Gastroesophageal sphincter (tissue), 3 donors: ENCODE measurements around the gene CREBBP.

Experiments
- POLR2AphosphoS5 ChIP-seq: sonication (generic); formaldehyde crosslinking; IDR thresholded peaks from one replicate; pipeline ENCODE4 v1.6.1; 2017; ENCODE audit warnings: antibody characterized with exemption
- TF ChIP-seq, protein P1 (sequence below), 4 experiments: fragments of 200-600 bp in 2 of 4; fragments of 450-650 bp in 2 of 4; sonication (generic) in 1 of 4; IDR thresholded peaks; one replicate each; pipeline ENCODE4 v1.5.1; 2017 to 2019; ENCODE audit warnings: antibody characterized with exemption in 4 of 4, mild to moderate bottlenecking in 2 of 4, moderate library complexity in 2 of 4

- TF ChIP-seq, protein P1, sequence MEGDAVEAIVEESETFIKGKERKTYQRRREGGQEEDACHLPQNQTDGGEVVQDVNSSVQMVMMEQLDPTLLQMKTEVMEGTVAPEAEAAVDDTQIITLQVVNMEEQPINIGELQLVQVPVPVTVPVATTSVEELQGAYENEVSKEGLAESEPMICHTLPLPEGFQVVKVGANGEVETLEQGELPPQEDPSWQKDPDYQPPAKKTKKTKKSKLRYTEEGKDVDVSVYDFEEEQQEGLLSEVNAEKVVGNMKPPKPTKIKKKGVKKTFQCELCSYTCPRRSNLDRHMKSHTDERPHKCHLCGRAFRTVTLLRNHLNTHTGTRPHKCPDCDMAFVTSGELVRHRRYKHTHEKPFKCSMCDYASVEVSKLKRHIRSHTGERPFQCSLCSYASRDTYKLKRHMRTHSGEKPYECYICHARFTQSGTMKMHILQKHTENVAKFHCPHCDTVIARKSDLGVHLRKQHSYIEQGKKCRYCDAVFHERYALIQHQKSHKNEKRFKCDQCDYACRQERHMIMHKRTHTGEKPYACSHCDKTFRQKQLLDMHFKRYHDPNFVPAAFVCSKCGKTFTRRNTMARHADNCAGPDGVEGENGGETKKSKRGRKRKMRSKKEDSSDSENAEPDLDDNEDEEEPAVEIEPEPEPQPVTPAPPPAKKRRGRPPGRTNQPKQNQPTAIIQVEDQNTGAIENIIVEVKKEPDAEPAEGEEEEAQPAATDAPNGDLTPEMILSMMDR (IDR thresholded peaks at IDR 0.05) = no peak
- TF ChIP-seq POLR2AphosphoS5 = no peak
Observed at GRCh38 chr16:3788711-3789374, 91.7 kb downstream of the CREBBP start.
